ENCODE results near the gene SGCA. TPM values are rescaled to one million over a fixed set of nuclear protein-coding genes. Genes with fewer than 3 reads are reported as not detected.

SGCA gene
- total RNA-seq, 4 donors from 2014 or later = 58.1 to 145 (median 93.4) TPM

DNA sequence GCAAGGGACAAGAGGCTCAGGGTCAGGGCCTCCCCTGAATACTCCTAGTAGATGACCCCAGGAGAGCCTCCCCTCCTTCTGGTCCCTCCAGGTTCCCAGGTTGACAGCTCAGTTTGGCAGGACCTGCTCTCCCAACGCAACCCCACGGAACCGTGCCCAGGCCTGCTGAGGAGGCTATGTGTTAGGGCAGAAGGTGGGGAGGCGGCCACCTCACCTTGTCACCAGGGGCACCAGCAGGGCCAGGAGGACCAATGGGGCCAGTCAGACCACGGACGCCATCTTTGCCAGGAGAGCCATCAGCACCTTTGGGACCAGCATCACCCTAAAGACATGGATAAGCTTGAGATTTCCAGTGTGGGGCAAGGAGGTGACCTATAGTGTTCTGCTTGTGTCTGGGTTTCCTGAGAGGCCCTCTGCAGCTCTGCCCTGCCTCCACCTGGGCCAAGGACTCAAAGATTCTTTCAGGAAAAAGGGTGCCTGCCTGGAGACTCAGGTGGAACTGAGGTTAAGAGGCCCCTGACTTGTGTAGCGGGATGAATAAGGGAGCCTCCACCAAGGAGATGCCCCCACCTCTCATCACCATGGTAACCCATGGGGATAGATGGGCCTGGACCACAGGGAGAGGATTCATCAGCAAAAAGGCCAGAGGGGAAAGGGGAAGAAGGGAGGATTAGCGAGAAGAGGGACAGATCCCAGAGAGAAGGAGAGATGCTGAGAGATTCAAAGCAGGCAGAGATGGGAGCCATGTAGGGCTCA lies 25.0 kb downstream of the SGCA start:
- Histone ChIP-seq H3K4me3 (no peak overlapping the region), H3K4me1 (peaks cover 0 to 38% (median 0%) of the 10 kb centered on the region in 3 donors), H3K27ac (peak overlapping the region in 2 of 4 donors; percentile 54 to 82), H3K27me3 (no peaks in the 10 kb centered on the region), H3K36me3 (peaks cover 0 to 100% of the 10 kb centered on the region in 2 donors), H3K9me3 (no peaks in the 10 kb centered on the region)
- WGBS, 2 donors (ENCODE audit: low coverage in 1 of 2) = 58 to 60% methylated on average over 1 to 2 of the region's 8 CpGs
- TF ChIP-seq, protein P1, sequence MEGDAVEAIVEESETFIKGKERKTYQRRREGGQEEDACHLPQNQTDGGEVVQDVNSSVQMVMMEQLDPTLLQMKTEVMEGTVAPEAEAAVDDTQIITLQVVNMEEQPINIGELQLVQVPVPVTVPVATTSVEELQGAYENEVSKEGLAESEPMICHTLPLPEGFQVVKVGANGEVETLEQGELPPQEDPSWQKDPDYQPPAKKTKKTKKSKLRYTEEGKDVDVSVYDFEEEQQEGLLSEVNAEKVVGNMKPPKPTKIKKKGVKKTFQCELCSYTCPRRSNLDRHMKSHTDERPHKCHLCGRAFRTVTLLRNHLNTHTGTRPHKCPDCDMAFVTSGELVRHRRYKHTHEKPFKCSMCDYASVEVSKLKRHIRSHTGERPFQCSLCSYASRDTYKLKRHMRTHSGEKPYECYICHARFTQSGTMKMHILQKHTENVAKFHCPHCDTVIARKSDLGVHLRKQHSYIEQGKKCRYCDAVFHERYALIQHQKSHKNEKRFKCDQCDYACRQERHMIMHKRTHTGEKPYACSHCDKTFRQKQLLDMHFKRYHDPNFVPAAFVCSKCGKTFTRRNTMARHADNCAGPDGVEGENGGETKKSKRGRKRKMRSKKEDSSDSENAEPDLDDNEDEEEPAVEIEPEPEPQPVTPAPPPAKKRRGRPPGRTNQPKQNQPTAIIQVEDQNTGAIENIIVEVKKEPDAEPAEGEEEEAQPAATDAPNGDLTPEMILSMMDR (IDR thresholded peaks at IDR 0.05) = no peak
- TF ChIP-seq POLR2A (IDR thresholded peaks at IDR 0.05) (no peak), EP300 (IDR thresholded peaks at IDR 0.05) (no peak), POLR2AphosphoS5 (IDR thresholded peaks at IDR 0.05) (no peak)
- ATAC-seq = no peak

DNA sequence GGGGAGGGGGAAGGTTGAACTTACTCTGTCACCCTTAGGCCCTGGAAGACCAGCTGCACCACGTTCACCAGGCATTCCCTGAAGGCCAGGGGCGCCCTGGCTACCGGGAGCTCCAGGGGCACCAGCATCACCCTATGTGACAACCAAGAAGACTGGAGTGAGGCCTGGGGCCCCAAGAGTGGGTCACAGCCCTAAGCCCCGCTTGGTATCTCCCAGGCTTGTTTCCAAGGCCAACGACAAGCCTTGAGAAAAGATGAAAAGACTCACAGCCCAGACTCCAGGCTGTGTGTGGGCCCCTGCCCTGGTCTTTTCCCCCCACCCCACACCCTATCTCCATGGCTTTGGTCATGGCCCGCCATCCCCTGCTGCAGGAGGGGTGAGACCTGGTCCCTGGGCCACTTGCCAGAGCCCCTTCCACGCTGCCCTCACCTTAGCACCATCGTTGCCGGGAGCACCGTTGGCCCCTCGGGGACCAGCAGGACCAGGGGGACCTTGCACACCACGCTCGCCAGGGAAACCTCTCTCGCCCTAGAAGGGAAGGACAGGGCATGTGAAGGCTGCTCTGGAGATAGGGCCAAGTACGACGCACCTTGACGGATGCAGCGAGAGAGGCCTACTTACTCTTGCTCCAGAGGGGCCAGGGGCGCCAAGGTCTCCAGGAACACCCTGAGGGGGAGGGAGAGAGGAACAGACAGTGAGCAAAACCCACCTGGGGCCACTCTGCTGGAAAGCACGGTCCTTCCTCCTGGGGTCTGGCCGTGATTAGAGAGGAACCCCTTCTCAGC lies 25.7 kb downstream of the SGCA start:
- TF ChIP-seq POLR2A (IDR thresholded peaks at IDR 0.05) (no peak), EP300 (IDR thresholded peaks at IDR 0.05) (no peak), POLR2AphosphoS5 (IDR thresholded peaks at IDR 0.05) (no peak)
- TF ChIP-seq, protein P1 (IDR thresholded peaks at IDR 0.05) = no peak
- peak overlapping the region in 3 of 4 donors; percentile 30 to 82 (median 54) for H3K27ac ChIP-seq
- H3K27me3 ChIP-seq = no peaks in the 10 kb centered on the region
- ATAC-seq = no peak
- H3K36me3 ChIP-seq = peaks cover 0 to 100% of the 10 kb centered on the region in 2 donors
- no peaks in the 10 kb centered on the region for H3K9me3 ChIP-seq
- H3K4me1 ChIP-seq = peaks cover 0 to 40% (median 0%) of the 10 kb centered on the region in 3 donors
- WGBS, 2 donors (ENCODE audit: low coverage in 1 of 2) = 51% methylated on average over 4 of the region's 21 CpGs; no CpG with 5 or more reads in 1 of the 2 donors
- H3K4me3 ChIP-seq = no peak overlapping the region

DNA sequence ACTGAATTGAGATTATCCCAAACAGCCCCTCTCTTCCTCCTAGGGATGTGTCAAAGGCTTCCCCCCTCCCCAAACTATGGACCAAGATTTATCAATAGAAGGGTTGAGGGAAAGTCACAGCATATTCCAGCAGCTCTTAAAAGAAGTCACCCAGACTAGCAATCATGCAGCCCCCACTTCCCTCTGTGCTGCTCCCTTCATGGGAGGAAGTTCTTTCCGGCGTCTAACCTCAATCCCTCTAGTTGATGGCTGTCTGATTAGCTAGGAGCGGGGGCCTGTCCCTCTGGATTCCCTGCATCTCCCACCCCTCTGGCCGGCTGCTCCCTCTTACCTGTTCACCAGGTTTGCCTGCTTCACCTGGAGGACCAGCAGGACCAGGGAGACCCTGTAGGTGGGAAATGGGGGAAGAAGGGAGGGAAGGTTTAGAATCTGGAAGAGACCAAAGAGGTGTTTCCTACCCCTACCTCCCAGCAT lies 26.4 kb downstream of the SGCA start:
- no peak overlapping the region for H3K4me3 ChIP-seq
- H3K27ac ChIP-seq = peak overlapping the region in 3 of 4 donors; percentile 24 to 82 (median 54)
- no peaks in the 10 kb centered on the region for H3K9me3 ChIP-seq
- 14 to 79% methylated on average over 2 of the region's 4 CpGs for WGBS, 2 donors (ENCODE audit: low coverage in 1 of 2)
- H3K4me1 ChIP-seq = peaks cover 0 to 40% (median 2%) of the 10 kb centered on the region in 3 donors
- peaks cover 0 to 100% of the 10 kb centered on the region in 2 donors for H3K36me3 ChIP-seq
- no peaks in the 10 kb centered on the region for H3K27me3 ChIP-seq
- TF ChIP-seq EP300 (IDR thresholded peaks at IDR 0.05) (no peak), POLR2AphosphoS5 (IDR thresholded peaks at IDR 0.05) (no peak), POLR2A (IDR thresholded peaks at IDR 0.05) (no peak)
- TF ChIP-seq, protein P1 (IDR thresholded peaks at IDR 0.05) = no peak
- no peak for ATAC-seq

DNA sequence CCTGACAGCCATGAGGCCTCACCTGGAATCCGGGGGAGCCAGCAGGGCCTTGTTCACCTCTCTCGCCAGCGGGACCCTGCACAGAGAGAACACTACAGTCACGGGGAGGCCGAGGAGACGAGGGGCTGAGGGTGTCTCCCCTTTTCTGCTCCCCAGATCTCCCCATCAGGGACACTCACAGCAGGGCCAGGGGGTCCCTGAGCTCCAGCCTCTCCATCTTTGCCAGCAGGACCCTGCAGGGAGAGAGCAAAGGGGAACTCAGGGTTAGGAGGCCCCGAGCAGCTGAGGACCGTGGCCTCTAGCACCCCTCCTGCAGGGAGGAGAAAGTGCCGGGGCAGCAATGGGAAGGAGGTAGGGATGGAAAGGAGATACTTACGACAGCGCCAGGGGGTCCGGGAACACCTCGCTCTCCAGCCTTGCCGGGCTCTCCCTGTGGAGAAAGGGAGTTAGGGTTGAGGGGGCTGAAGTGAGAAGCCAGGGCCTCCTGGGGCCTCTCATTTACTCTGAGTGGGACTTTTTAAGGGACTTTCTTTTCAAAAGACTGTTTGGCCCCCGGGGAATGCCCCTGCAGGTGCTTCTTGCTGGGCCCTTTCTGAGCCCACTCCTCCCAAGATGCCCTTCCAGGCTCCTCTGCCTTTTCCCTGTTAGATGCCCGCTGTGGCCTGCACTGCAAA lies 26.9 kb downstream of the SGCA start:
- peaks cover 0 to 40% (median 6%) of the 10 kb centered on the region in 3 donors for H3K4me1 ChIP-seq
- H3K36me3 ChIP-seq = peaks cover 0 to 100% of the 10 kb centered on the region in 2 donors
- no peaks in the 10 kb centered on the region for H3K9me3 ChIP-seq
- TF ChIP-seq POLR2AphosphoS5 (IDR thresholded peaks at IDR 0.05) = no peak
- TF ChIP-seq, protein P1 (IDR thresholded peaks at IDR 0.05) = no peak
- no peak for TF ChIP-seq EP300 (IDR thresholded peaks at IDR 0.05)
- no peak for TF ChIP-seq POLR2A (IDR thresholded peaks at IDR 0.05)
- no peak for ATAC-seq
- H3K4me3 ChIP-seq = no peak overlapping the region
- 74% methylated on average over 7 of the region's 16 CpGs; no CpG with 5 or more reads in 1 of the 2 donors for WGBS, 2 donors (ENCODE audit: low coverage in 1 of 2)
- peak overlapping the region in 2 of 4 donors; percentile 54 to 82 for H3K27ac ChIP-seq
- no peaks in the 10 kb centered on the region for H3K27me3 ChIP-seq
